HFF-Myc (cell line): ENCODE measurements around the gene ST6GALNAC5.

Experiments used
- DNase-seq: peaks from one replicate; pipeline ENCODE4 v3.0.0-alpha.2; 2011; ENCODE audit warnings: low read depth; ENCODE audit errors: extremely low read depth
- H3K4me3 ChIP-seq: replicated peaks from 2 replicates; pipeline ENCODE4 v1.5.1; 2011; ENCODE audit warnings: low read depth, mild to moderate bottlenecking, control low read depth, low read length
- TF ChIP-seq, protein P1 (sequence below): IDR thresholded peaks from 2 replicates; pipeline ENCODE4 v1.5.1; 2012; ENCODE audit warnings: mild to moderate bottlenecking, low read depth, low read length, control low read depth; ENCODE audit errors: missing control alignments

The ST6GALNAC5 gene

DNA sequence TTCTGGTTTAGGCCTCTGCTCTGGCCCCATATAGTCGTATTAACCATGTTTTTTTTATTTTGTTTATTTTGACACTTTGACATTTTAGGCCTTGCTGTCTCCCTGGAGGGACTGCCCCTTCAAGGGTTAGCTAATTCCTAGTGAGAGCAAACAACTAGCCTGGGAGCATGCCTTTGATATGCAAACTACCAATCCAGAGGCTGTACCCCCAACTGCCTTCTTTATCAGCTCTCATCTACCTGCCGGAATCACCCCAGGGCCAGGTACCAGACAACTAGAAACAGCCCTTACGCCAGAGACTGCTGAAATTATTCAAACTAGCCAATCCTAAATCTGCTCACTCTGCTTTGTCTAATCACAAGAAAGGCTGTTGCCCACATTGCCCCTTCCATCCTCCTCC lies 13.0 kb upstream of the ST6GALNAC5 start:
- TF ChIP-seq, protein P1, sequence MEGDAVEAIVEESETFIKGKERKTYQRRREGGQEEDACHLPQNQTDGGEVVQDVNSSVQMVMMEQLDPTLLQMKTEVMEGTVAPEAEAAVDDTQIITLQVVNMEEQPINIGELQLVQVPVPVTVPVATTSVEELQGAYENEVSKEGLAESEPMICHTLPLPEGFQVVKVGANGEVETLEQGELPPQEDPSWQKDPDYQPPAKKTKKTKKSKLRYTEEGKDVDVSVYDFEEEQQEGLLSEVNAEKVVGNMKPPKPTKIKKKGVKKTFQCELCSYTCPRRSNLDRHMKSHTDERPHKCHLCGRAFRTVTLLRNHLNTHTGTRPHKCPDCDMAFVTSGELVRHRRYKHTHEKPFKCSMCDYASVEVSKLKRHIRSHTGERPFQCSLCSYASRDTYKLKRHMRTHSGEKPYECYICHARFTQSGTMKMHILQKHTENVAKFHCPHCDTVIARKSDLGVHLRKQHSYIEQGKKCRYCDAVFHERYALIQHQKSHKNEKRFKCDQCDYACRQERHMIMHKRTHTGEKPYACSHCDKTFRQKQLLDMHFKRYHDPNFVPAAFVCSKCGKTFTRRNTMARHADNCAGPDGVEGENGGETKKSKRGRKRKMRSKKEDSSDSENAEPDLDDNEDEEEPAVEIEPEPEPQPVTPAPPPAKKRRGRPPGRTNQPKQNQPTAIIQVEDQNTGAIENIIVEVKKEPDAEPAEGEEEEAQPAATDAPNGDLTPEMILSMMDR, result no peak
- DNase-seq, result no peak
- no peak overlapping the region for H3K4me3 ChIP-seq

DNA sequence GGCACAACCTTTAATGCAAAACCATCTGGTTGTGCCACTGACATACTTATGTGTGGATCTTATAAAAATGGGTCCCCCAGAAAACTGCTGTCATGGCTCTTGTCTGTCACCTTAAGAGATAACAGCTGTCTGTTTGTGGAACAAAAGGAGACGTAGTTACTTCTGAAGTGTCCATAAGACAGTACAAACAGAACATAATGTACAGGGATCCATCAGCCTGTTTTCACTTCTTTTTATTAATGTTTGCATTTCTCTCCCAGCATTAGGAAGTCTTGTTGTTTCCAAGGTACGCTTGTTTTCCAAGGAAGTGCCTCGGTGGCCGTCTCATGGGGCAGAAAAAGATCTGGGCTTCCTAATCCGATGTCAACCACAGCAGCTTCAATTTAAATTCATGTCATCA lies 11.2 kb upstream of the ST6GALNAC5 start:
- no peak for DNase-seq
- TF ChIP-seq, protein P1, result no peak
- no peak overlapping the region for H3K4me3 ChIP-seq

DNA sequence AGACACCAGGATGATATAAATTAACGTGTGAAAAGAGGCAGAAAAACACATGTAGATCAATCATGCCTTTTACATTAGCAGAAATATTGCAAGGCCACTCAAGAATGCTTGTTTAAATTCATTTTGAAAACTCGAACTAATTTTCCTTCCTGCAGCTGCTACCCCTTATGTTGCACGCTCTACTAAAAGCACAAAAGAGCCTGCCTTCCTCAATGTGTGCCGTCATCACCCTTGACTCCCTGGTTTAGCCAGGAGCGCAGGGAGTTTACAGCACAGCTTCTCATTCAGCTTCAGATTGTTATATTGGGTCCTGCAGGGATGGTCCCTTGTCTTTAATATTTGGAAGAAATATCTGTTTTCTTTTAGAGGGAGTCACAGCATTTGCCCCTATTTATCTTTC lies 10.1 kb upstream of the ST6GALNAC5 start:
- H3K4me3 ChIP-seq, result no peak overlapping the region
- TF ChIP-seq, protein P1, result no peak
- DNase-seq, result no peak

DNA sequence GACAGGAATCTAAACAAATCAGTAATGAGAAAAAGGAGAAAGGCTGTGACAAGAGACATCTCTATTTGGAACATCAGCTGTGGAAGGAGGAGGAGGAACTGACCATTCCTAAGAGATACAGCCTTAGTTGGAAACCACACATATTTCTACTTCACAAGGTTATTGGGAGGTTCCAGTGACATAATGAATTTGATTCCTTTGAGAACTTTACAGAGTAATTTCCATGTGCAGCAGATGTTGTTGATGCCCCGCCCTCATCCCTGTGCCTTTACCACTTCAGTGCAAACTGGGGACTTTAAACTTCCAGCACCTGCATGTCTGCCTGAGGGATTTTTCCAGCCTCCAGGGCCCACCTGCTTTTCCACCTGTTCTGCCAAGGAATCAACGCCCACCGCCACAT lies 9.3 kb upstream of the ST6GALNAC5 start:
- TF ChIP-seq, protein P1, result no peak
- DNase-seq, result no peak
- no peak overlapping the region for H3K4me3 ChIP-seq

DNA sequence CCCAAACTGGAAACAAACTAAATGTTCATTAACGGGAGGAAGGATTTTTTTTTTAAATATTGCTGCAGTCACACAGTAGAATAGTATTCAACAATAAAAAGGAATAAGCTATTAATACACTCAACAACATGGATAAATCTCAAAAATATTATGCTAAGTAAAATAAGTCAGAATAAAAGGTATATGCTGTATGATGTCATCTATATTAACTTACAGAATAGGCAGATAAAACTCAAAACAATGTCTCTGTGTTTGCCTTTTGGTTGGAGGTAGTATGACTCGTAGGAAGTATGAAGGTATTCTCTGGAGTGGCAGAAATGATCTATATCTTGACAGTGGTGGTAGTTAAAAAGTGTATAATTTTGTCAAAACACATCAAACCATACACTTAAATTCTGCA lies 6.1 kb upstream of the ST6GALNAC5 start:
- TF ChIP-seq, protein P1, result no peak
- no peak overlapping the region for H3K4me3 ChIP-seq
- no peak for DNase-seq

DNA sequence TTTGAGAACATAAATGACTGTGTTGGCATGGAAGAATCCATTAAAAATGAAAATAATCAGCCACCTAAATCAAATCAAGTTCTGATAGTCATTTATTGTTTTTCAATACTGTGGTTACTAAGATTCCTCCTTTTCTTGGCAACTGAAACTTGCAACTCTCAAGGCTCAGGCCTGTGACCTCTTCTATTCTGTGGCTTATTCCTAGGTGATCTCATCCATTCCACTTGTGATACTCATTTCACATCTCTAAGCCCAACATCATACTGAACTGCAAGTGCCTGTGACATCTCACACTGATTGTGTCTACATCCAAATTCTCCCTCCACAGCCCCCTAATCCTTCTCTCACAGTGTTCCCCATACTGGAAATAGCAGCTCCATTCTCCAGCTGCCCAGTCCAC lies 4.8 kb upstream of the ST6GALNAC5 start:
- H3K4me3 ChIP-seq, result no peak overlapping the region
- TF ChIP-seq, protein P1, result no peak
- DNase-seq, result no peak

DNA sequence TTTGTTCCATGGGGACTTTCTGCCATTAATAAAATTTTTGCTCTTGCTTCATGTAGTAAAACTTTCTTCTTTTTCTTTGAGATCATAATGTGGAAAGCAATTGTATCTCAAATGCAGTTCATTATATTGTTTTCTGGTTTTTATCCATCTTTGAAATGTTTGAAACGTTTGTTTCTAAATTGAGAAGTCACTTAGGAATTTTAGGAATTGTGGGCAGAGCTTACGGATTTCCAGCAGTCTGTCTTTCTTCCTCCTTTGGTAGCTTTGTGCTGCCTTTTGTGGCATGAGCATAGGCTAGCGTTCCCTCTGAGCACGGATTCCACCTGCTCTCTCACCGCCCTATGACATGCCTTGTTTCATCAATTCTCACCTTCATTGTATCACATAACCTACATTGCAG lies 2.9 kb upstream of the ST6GALNAC5 start:
- TF ChIP-seq, protein P1, result no peak
- DNase-seq, result no peak
- no peak overlapping the region for H3K4me3 ChIP-seq
